HG03439 (cell line): ENCODE results near the gene WDR86.

Experiments
- ATAC-seq: cut with Tn5 transposase; IDR thresholded peaks from one replicate; pipeline ENCODE4 v1.9.1; 2021; ENCODE audit warnings: mild to moderate bottlenecking, moderate library complexity; ENCODE audit not compliant: unreplicated experiment

Gene WDR86

GRCh38 chr7:151428378-151429236, 18.8 kb upstream of the WDR86 start:
- no peak for ATAC-seq

GRCh38 chr7:151427705-151428377, 18.0 kb upstream of the WDR86 start:
- ATAC-seq = no peak

DNA sequence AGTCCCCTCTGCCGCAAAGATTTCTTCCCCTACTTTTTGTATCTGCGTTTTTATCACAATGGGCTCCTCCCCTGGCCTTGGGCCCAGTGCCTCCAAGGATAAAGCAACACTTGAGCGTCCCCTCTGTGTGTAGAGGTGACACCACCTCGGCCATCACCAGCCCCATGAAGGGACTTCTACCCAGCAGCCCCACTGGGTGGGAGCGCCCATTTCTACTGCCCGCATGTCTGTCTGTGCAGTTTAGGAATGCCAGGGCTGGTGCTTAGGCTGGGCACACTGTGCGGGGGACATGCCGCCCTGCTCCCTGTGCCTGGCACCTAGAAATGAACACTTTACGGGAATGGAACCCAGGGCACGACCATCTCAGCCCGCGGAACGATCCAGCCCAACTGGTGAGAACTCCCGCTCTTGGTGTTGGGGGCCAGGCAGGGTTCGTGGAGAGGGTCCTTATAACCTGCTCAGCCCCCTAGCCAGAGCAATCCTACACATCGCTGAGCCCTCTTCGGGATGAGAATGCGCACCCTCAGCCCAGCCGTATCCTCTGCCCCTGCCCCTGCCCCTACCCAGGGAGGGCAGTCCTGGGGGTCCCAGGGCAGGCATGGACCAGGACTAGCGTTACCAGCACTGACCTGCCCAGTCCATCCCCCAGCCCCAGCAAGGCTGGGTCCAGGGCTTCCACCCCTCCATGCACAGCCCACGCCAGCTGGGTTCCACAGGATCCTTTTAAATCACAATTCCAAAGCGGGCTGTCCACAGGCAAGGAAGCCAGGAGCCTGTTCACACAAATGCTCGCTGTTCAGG, 17.3 kb upstream of the WDR86 start:
- ATAC-seq = no peak

- ATAC-seq = no peak
These were observed 16.6 kb upstream of the WDR86 start for GRCh38 chr7:151426441-151426903.

DNA sequence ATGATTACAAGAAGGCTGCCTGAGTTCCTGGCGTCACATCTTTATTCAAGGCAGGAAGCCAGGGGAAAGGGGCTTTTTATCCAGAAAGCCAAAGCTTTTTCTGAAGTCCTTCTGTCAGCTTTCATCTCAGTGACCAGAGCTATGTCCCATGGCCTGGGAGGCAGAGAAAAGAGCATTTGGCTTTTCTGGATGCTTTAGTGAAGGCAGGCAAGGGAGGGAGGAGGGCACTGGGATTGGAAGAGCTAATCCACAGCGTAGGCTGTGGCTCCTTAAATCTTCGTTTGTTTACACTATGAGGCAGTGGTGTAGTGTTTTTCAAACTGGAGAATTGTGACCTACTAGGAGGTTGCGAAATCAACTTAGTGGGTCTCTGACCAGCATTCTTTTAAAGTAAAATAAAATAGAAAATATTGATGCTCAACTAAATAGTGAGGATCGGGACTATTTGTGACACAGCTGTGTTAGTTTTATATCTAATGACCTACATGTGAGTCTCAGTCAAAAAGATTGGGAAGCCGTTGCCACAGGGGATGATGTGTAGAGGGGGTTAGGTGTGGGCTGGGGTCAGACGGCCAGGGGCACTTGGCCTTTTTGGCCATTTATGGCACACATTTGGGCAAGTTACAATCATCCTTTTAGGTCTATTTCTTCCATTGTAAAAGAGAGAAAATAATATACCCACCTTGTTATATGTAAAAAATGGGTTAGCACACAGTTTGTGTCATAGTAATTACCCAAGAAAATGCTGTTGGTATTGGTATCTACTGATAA, 16.0 kb upstream of the WDR86 start:
- no peak for ATAC-seq

- no peak for ATAC-seq
These were observed 15.0 kb upstream of the WDR86 start for GRCh38 chr7:151424799-151425198.

DNA sequence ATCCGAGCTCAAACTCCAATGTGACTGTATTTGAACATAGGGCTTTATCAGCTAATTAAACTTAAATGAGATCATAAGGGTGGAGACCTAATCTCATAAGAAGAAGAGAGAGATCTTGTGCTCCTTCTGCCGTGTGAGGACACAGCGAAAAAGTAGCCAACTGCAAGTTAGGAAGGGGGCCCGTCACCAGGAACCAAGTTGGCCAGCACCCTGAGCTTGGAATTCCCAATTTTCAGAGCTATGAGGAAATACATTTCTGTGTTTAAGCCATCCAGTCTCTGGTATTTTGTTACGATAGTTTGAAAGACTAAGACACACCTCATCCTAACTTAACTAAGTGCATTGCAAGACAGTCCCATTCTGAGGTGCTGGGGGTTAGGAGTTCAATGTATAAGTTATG, 14.1 kb upstream of the WDR86 start:
- ATAC-seq = no peak

DNA sequence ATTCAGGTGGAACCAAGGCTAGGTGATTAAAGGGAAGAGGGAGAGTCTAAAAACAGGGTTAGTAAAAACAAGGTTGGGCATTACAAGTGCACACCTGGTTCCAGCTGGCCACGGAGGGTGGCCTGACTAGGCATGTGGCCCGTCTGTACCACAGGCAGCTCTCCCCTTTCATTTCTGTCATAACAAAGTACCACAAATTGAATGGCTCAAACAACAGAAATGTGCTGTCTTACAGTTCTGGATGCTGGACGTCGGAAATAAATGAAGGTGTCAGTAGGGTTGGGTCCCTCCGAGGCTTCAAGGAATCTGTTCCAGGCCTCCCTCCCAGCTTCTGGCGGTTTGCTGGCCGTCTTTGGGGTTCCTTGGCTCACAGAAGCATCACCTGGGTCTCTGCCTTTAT, 13.4 kb upstream of the WDR86 start:
- ATAC-seq = no peak

GRCh38 chr7:151422212-151422611, 12.4 kb upstream of the WDR86 start:
- ATAC-seq = no peak

DNA sequence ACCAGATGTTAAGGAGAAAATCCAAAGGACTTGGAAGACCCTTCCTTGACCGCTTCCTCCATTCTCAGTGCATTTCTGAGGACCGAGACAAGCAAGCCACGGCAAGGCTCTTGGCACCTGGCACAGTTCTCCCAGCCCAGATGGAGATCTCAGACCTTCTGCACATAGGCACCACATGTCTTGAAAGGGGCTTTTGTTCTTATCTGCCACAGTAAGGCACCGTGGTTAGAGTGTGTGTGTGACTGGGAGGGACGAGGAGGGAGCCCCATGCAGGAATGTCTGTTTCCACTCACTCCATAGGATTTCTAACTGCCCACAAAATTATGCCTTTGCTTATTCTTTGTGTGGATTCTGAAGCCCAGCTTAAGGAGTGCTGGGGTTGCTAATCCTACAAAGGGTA, 10.3 kb upstream of the WDR86 start:
- ATAC-seq = no peak

DNA sequence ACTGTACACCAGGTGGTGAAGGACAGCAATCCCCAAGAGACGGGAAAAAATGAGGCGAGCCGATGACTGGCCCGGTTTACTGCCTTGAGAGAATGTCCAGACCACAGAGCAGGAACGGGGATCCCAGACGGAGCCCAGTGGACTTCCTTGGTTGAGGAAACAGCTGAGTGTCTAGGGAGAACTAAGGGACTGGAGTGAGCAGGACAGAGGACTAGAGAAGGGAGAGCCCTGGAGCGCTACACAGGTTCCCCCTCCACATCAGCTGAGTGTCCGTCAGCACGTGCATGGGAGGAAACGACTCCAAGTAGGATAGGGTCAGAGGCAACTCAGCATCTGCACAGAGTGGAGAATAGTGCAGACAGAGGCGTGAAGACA, 7.1 kb upstream of the WDR86 start:
- ATAC-seq = no peak

GRCh38 chr7:151416112-151416940, 6.5 kb upstream of the WDR86 start:
- no peak for ATAC-seq

- ATAC-seq = no peak
These were observed 5.7 kb upstream of the WDR86 start for GRCh38 chr7:151415375-151416105.

GRCh38 chr7:151413241-151413640, 3.4 kb upstream of the WDR86 start:
- ATAC-seq = no peak

DNA sequence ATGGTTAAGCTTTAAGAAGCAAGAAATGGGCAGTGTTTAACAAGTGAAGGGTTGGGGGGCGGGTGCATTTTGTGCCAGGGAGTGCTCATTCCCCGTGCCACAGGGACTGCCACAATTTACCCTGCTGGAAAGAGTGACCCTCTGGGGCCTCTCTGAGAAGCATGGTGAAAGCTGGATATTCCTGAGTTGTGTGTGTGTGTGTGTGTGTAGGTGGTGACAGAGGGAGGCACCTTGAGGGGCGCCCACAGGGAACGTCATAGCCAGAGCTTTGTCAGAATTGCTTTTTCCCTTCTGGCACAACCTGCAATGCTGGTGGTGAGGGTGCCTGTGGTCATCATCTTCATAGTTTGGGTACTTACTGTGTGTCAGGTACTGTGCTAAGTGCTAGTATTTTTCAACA, 2.5 kb upstream of the WDR86 start:
- no peak for ATAC-seq

DNA sequence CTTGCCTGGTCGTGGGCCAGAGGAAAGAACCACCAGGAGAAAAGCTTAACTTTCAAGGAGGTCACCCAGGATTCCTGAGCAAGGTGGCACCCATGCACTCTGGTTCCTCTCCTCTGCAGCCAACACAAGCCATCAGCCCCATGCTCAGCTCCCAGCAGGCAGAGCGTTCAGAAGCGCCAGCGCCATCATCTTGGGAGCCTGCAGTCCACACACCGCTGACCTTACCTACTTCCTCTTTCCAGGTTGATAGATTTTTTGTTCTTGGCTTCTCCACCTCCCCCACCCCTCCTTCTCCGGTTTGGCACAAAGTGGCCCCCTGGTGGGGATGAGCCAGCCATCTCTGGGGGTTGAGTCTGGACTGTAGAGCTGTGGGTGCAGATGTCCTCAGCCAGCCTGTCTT, 1.7 kb upstream of the WDR86 start:
- ATAC-seq = no peak

GRCh38 chr7:151410405-151411390, 860 bp upstream of the WDR86 start:
- no peak for ATAC-seq
